Gastroesophageal sphincter (tissue), 3 donors: ENCODE results near the gene XPNPEP3.

Source experiments
- CTCF ChIP-seq, 4 experiments: fragments of 200-600 bp in 2 of 4; fragments of 450-650 bp in 2 of 4; sonication (generic) in 1 of 4; IDR thresholded peaks; one replicate each; pipeline ENCODE4 v1.5.1; 2017 to 2019; ENCODE audit warnings: antibody characterized with exemption in 4 of 4, mild to moderate bottlenecking in 2 of 4, moderate library complexity in 2 of 4
- EP300 ChIP-seq: sonication (generic); formaldehyde crosslinking; IDR thresholded peaks from one replicate; pipeline ENCODE4 v1.6.1; 2017; ENCODE audit warnings: antibody characterized with exemption, mild to moderate bottlenecking
- POLR2A ChIP-seq, 2 donors: fragments of 450-650 bp; IDR thresholded peaks; one replicate each; pipeline ENCODE4 v1.6.1; 2017; ENCODE audit warnings: antibody characterized with exemption in 2 of 2, mild to moderate bottlenecking in 2 of 2, moderate library complexity in 1 of 2
- POLR2AphosphoS5 ChIP-seq: sonication (generic); formaldehyde crosslinking; IDR thresholded peaks from one replicate; pipeline ENCODE4 v1.6.1; 2017; ENCODE audit warnings: antibody characterized with exemption

- TF ChIP-seq POLR2AphosphoS5 (no peak), CTCF (IDR thresholded peaks at IDR 0.05) (no peak), EP300 (no peak), POLR2A (IDR thresholded peaks at IDR 0.05) (no peak)
Measured at GRCh38 chr22:40972587-40972986, 115.6 kb downstream of the XPNPEP3 start.
